Neutrophil (primary cell): ENCODE results near the gene IL4I1.

Source experiments
- H3K27ac ChIP-seq: fragments of 200-600 bp; sonication (generic); 2 replicates; pipeline ENCODE4 v1.5.1; 2016; ENCODE audit warnings: mild to moderate bottlenecking, moderate library complexity
- H3K27me3 ChIP-seq: fragments of 200-600 bp; sonication (generic); 2 replicates; pipeline ENCODE4 v1.6.0; 2016; ENCODE audit warnings: mild to moderate bottlenecking
- H3K36me3 ChIP-seq: fragments of 200-600 bp; sonication (generic); 2 replicates; pipeline ENCODE4 v1.5.1; 2017
- H3K4me1 ChIP-seq, 2 experiments: fragments of 200-600 bp in 1 of 2; sonication (generic) in 1 of 2; 1 replicate in 1 of 2; 2 replicates in 1 of 2; pipeline versions ENCODE4 v1.5.1 to v1.6.1; 2013 to 2016; ENCODE audit warnings: low read depth in 1 of 2, low read length in 1 of 2, mild to moderate bottlenecking in 1 of 2, moderate library complexity in 1 of 2; ENCODE audit not compliant: control insufficient read depth in 1 of 2, insufficient read depth in 1 of 2
- H3K4me3 ChIP-seq, 2 experiments: fragments of 200-600 bp in 1 of 2; sonication (generic) in 1 of 2; 1 replicate in 1 of 2; 2 replicates in 1 of 2; pipeline ENCODE4 v1.5.1; 2013 to 2016; ENCODE audit warnings: low read depth in 1 of 2, low read length in 1 of 2, mild to moderate bottlenecking in 1 of 2, moderate library complexity in 1 of 2
- H3K9me3 ChIP-seq: fragments of 200-600 bp; sonication (generic); 2 replicates; pipeline ENCODE4 v1.5.1; 2016
- CTCF ChIP-seq: fragments of 200-600 bp; sonication (generic); IDR thresholded peaks from 2 replicates; pipeline ENCODE4 v1.5.1; 2016; ENCODE audit warnings: antibody characterized with exemption

Gene IL4I1

DNA sequence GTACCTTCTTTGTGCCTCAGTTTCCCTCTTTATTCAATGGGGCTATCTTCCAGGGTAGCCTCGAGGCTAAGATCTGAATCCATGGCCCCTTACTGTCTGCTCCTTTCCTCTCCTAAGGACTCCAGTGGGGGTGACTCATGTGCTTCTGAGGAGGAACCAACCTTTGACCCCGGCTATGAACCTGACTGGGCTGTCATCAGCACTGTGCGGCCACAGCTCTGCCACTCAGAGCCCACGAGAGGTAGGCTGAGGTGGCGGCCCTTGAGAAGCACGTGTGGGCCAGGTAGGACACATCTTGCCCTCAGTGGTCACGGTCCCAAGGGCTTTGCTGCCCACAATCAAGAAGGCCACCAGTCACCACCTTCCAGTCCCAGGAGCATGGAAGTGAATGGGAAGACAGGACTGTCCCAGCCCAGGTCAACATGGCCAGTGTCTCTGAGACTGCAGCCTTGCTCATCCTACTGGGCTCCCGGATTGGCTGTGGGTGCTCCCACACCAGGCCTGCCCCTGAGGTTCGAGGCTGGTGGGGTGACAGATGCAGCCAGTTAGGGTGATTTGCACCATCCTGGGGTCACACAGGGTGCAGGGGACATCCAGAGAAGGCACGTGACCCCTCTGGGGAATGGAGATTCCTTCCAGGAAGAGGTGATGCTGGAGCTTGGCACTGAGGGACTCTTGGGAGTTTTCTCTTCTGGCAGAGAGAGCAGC, 16.4 kb downstream of the IL4I1 start:
- Histone ChIP-seq H3K27me3 (no peaks in the 10 kb centered on the region), H3K27ac (no peak overlapping the region), H3K9me3 (no peaks in the 10 kb centered on the region), H3K36me3 (peaks cover 52% of the 10 kb centered on the region), H3K4me3 (no peak overlapping the region), H3K4me1 (peaks cover 20 to 23% of the 10 kb centered on the region in 2 experiments)
- no peak for TF ChIP-seq CTCF

DNA sequence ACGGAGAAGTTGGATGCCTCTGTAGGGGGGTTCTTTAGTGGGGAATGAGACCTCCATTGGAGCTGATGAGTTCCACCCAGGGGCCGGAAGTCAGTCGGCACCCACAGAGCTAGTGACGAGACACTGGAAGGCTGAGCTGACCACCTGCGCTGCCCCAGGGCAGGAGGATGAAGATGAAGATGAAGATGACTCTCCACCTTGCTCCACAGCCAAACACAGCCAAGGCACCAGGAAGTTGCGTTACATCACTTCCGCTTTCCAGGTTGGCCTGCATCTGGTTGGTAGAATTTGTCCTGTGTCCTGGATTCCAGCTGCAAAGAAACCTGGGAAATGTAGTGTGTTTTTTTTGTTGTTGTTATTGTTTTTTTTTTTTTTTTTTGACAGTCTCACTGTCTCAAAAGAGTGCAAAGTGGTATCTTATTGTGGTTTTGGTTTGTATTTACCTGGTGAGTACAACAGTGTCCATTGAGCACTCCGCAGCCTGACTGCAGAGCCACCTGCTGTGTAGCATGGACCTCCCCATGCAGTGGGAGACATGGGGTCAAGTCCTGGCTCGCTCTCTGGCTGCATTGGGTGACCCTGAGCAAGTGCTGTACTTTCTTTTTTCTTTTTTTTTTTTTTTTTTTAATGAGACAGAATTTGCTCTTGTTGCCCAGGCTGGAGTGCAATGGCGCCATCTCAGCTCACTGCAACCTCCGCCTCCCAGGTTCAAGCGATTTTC, 17.3 kb downstream of the IL4I1 start:
- Histone ChIP-seq H3K36me3 (peaks cover 44% of the 10 kb centered on the region), H3K27me3 (no peaks in the 10 kb centered on the region), H3K4me1 (peaks cover 21 to 23% of the 10 kb centered on the region in 2 experiments), H3K27ac (peak overlapping the region; percentile 95), H3K9me3 (no peaks in the 10 kb centered on the region), H3K4me3 (no peak overlapping the region)
- no peak for TF ChIP-seq CTCF

- no peaks in the 10 kb centered on the region for H3K9me3 ChIP-seq
- H3K4me1 ChIP-seq: peaks cover 21 to 23% of the 10 kb centered on the region in 2 experiments
- H3K27me3 ChIP-seq: no peaks in the 10 kb centered on the region
- no peak overlapping the region for H3K4me3 ChIP-seq
- H3K36me3 ChIP-seq: peaks cover 37% of the 10 kb centered on the region
- no peak for TF ChIP-seq CTCF
- H3K27ac ChIP-seq: peak overlapping the region; percentile 95
Measured at GRCh38 chr19:49878744-49879070, 18.0 kb downstream of the IL4I1 start.

GRCh38 chr19:49877879-49878743, 18.6 kb downstream of the IL4I1 start:
- H3K36me3 ChIP-seq: peaks cover 31% of the 10 kb centered on the region
- TF ChIP-seq CTCF: no peak

GRCh38 chr19:49877020-49877878, 19.4 kb downstream of the IL4I1 start, which contains the start of the genes AKT1S1 and TBC1D17:
Gene AKT1S1, minus strand, starts transcription at chr19:49877355. Its CDS starts 4,060 bp downstream, at chr19:49873295.
Gene TBC1D17, plus strand, starts transcription at chr19:49877702. Its CDS starts 22 bp downstream, at chr19:49877724.
- Histone ChIP-seq H3K27me3 (no peaks in the 10 kb centered on the region), H3K27ac (peak within 1 kb of the TSS; percentile 95), H3K4me1 (peaks cover 21 to 23% of the 10 kb centered on the region in 2 experiments), H3K4me3 (peak within 1 kb of the TSS; percentile 99), H3K36me3 (peaks cover 22% of the 10 kb centered on the region), H3K9me3 (no peaks in the 10 kb centered on the region)
- TF ChIP-seq CTCF: peak; percentile 7

More at GRCh38 chr19:49877879-49878743, 18.6 kb downstream of the IL4I1 start:
- peaks cover 21 to 23% of the 10 kb centered on the region in 2 experiments for H3K4me1 ChIP-seq
- H3K4me3 ChIP-seq: peak overlapping the region; percentile 99
- no peaks in the 10 kb centered on the region for H3K27me3 ChIP-seq
- peak overlapping the region; percentile 95 for H3K27ac ChIP-seq
- no peaks in the 10 kb centered on the region for H3K9me3 ChIP-seq
